ENCODE measurements around the gene CSF2RB.

CSF2RB gene

GRCh38 chr22:36936362-36937116 lies 23.1 kb downstream of the CSF2RB start:
- DNase-seq (ENCODE audit: low spot score): peak; percentile 8

- DNase-seq (ENCODE audit: low spot score): no peak
Measured at GRCh38 chr22:36937319-36938027, 24.0 kb downstream of the CSF2RB start.

GRCh38 chr22:36938028-36938425 lies 24.6 kb downstream of the CSF2RB start:
- no peak for DNase-seq (ENCODE audit: low spot score)

- no peak for DNase-seq (ENCODE audit: low spot score)
Measured at GRCh38 chr22:36938886-36939285, 25.5 kb downstream of the CSF2RB start.

- no peak for DNase-seq (ENCODE audit: low spot score)
Measured at GRCh38 chr22:36940676-36941075, 27.2 kb downstream of the CSF2RB start.

GRCh38 chr22:36942556-36942955 lies 29.1 kb downstream of the CSF2RB start:
- DNase-seq (ENCODE audit: low spot score): no peak

- DNase-seq (ENCODE audit: low spot score): no peak
Measured at GRCh38 chr22:36946421-36947158, 33.2 kb downstream of the CSF2RB start.

- DNase-seq (ENCODE audit: low spot score): no peak
Measured at GRCh38 chr22:36948273-36949225, 35.1 kb downstream of the CSF2RB start.

- DNase-seq (ENCODE audit: low spot score): no peak
Measured at GRCh38 chr22:36950797-36951590, 37.6 kb downstream of the CSF2RB start.

GRCh38 chr22:36951746-36952145 lies 38.3 kb downstream of the CSF2RB start:
- DNase-seq (ENCODE audit: low spot score): no peak

GRCh38 chr22:36953239-36954080 lies 40.0 kb downstream of the CSF2RB start:
- DNase-seq (ENCODE audit: low spot score): no peak

- DNase-seq (ENCODE audit: low spot score): no peak
Measured at GRCh38 chr22:36954251-36955014, 41.0 kb downstream of the CSF2RB start.

GRCh38 chr22:36955691-36956090 lies 42.3 kb downstream of the CSF2RB start:
- DNase-seq (ENCODE audit: low spot score): no peak

GRCh38 chr22:36958366-36958765 lies 44.9 kb downstream of the CSF2RB start:
- no peak for DNase-seq (ENCODE audit: low spot score)

GRCh38 chr22:36961626-36962025 lies 48.2 kb downstream of the CSF2RB start:
- DNase-seq (ENCODE audit: low spot score): no peak

GRCh38 chr22:36963302-36963701 lies 49.9 kb downstream of the CSF2RB start:
- DNase-seq (ENCODE audit: low spot score): no peak

GRCh38 chr22:36964106-36964505 lies 50.7 kb downstream of the CSF2RB start:
- no peak for DNase-seq (ENCODE audit: low spot score)

GRCh38 chr22:36965696-36966095 lies 52.3 kb downstream of the CSF2RB start:
- DNase-seq (ENCODE audit: low spot score): no peak
